NT2/D1 (cell line): ENCODE results near the gene SRGAP2B.
"Not testable (repeated sequence)": the region's sequence is repeated elsewhere in the genome, so short reads cannot be mapped to it uniquely, and the experiment has no call there.

Source experiments
- YY1 ChIP-seq: IDR thresholded peaks from 2 replicates; pipeline ENCODE4 v1.6.1; 2011; ENCODE audit not compliant: insufficient read length, insufficient read depth
- ZNF274 ChIP-seq: IDR thresholded peaks from 2 replicates; pipeline ENCODE4 v1.6.1; 2011; ENCODE audit warnings: mild to moderate bottlenecking, low read depth, low read length

GRCh38 chr1:145055217-145055760 lies 39.8 kb downstream of the SRGAP2B start:
- TF ChIP-seq YY1, ZNF274: not testable (repeated sequence)
